ENCODE data around the gene XRN1. TPM values are rescaled to one million over a fixed set of nuclear protein-coding genes. Genes with fewer than 3 reads are reported as not detected.
"Not testable (repeated sequence)": the region's sequence is repeated elsewhere in the genome, so short reads cannot be mapped to it uniquely, and the experiment has no call there.

XRN1 gene
- total and polyA plus RNA-seq, 4 donors = 6.3 to 71.8 (median 30.0) TPM

DNA sequence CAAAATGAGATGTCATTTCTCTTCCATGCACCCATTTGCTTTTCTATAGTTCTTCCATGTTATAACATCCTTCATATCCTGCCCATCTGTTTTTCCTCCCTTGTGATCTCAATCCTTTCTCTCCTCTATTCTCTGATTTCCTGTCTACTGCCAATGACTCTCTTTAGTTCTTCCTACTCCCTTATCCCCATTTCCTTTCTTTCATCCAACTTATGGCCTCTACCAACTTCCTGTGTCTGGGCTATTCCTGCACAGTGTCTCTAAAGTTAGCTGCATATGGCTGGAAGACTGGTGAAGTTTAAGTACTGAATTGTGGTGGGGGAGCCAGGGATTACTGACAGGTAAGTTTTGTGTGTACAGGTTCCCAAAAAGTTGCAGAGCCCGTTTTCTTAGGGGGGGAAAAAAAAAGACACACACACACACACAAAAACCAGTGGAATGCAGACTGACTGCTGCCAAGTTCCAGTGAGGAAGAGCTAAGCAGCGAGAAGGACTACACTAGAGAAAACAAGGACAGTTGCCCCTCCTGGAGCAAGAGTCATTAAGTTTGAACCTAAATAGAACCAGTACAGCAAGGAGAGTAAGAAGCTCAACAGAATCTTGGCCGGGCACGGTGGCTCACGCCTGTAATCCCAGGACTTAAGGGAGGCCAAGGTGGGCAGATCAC, 28.8 kb downstream of the XRN1 start:
- Histone ChIP-seq H3K9me3 (ENCODE audit: control insufficient read depth, low read length) (no peaks in the 10 kb centered on the region), H3K36me3 (ENCODE audit: control insufficient read depth in 1 of 2, insufficient read depth in 2 of 2, low read length in 1 of 2) (peaks cover 0 to 3% of the 10 kb centered on the region in 2 donors), H3K27me3 (ENCODE audit: control insufficient read depth in 1 of 2, insufficient read depth in 2 of 2, low read length in 1 of 2) (no peaks in the 10 kb centered on the region), H3K27ac (ENCODE audit: low read depth in 1 of 2, low read length in 2 of 2) (no peak overlapping the region), H3K4me1 (ENCODE audit: control insufficient read depth in 1 of 2, insufficient read depth in 2 of 2, low read length in 2 of 2) (no peaks in the 10 kb centered on the region), H3K4me3 (ENCODE audit: low read length in 2 of 2) (no peak overlapping the region)
- intact Hi-C loops (cut with DNase I) = loop anchor here in 1 of 2 donors (10.0 kb wide), 1 partner anchor 64 kb away; no protein-coding TSS in a partner anchor
- 86 to 92% methylated on average over 5 of the region's 5 CpGs for WGBS, 2 donors
- ATAC-seq (ENCODE audit: low FRiP score) = no peak
- DNase-seq = no peak

DNA sequence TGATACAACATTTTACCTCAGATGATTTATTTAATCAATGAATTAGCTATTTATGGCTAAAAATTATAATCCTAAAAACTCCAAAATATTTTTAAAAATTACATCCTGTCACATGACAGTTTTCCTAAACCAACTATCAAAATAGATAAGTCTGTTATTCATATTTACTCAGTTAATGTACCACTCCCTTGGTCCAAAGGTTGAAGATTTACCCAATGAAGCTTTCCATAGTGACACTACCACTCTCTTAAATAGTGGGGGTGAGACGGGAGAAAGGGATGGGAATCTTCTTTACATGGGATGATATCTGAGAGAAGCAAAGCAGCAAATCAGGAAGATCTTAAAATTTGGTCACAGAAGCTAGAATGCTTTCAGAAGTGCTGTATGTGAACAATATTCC, 30.5 kb downstream of the XRN1 start:
- intact Hi-C loops (cut with DNase I) = loop anchor here in 1 of 2 donors (10.0 kb wide), 1 partner anchor 63 kb away; no protein-coding TSS in a partner anchor
- H3K4me3 ChIP-seq (ENCODE audit: low read length in 2 of 2) = no peak overlapping the region
- DNase-seq (no peak), ATAC-seq (ENCODE audit: low FRiP score) (no peak)
- H3K9me3 ChIP-seq (ENCODE audit: control insufficient read depth, low read length) = no peaks in the 10 kb centered on the region
- no peak overlapping the region for H3K27ac ChIP-seq (ENCODE audit: low read depth in 1 of 2, low read length in 2 of 2)
- no peaks in the 10 kb centered on the region for H3K4me1 ChIP-seq (ENCODE audit: control insufficient read depth in 1 of 2, insufficient read depth in 2 of 2, low read length in 2 of 2)
- WGBS, 2 donors = 91 to 92% methylated on average over 1 of the region's 1 CpG
- H3K36me3 ChIP-seq (ENCODE audit: control insufficient read depth in 1 of 2, insufficient read depth in 2 of 2, low read length in 1 of 2) = peaks cover 0 to 3% of the 10 kb centered on the region in 2 donors
- no peaks in the 10 kb centered on the region for H3K27me3 ChIP-seq (ENCODE audit: control insufficient read depth in 1 of 2, insufficient read depth in 2 of 2, low read length in 1 of 2)

DNA sequence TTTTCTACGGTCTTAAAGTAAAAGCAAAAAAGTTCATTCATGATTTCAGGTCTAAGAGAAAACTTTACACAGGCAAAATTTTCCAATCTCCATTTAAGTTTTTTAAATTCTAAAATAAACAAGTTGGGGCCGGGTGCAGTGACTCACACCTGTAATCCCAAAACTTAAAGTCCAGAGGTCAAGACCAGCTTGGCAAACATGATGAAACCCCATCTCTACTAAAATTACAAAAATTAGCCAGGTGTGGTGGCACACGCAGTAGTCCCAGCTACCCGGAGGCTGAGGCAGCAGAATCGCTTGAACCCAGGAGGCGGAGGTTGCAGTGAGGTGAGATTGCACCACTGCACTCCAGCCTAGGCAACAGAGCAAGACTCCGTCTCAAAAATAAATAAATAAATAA, 47.3 kb downstream of the XRN1 start:
- H3K4me1 ChIP-seq (ENCODE audit: control insufficient read depth in 1 of 2, insufficient read depth in 2 of 2, low read length in 2 of 2); H3K27me3 ChIP-seq (ENCODE audit: control insufficient read depth in 1 of 2, insufficient read depth in 2 of 2, low read length in 1 of 2); ATAC-seq (ENCODE audit: low FRiP score); H3K4me3 ChIP-seq (ENCODE audit: low read length in 2 of 2); H3K27ac ChIP-seq (ENCODE audit: low read depth in 1 of 2, low read length in 2 of 2); H3K9me3 ChIP-seq (ENCODE audit: control insufficient read depth, low read length); intact Hi-C loops (cut with DNase I); DNase-seq; H3K36me3 ChIP-seq (ENCODE audit: control insufficient read depth in 1 of 2, insufficient read depth in 2 of 2, low read length in 1 of 2): not testable (repeated sequence)
- 93 to 94% methylated on average over 7 of the region's 7 CpGs for WGBS, 2 donors

DNA sequence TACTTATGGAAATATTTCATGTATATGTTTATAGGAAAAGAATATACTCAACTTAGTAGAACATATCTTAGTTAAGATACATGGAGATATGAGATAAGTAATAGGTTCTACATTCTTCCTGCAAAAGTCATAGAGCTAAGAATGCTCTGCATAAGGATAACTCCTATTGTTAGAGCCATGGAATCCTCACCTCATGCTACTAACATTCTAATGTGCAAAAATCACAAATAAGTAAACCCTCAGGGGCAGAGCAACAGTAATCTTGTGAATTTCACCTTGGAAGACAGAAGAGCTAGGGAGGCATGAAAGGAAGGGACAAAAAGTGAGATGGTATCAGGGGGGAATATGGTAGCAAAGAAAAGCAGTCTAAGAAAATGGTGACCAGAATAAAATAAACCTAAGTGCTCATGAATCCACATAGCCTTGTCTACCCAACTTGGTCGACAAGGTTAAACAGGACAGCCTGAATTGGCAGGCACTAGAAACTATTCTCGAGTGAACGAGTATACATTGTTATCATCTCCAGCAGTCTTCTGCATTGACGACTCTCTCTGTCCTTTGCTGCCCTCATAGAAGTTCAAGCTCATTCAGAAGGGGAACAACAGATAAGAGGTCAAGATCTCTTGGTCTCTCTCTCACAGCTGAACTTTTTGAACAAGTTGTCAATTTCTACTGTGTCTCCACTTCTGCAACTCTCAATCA, 52.8 kb downstream of the XRN1 start:
- Histone ChIP-seq H3K4me3 (ENCODE audit: low read length in 2 of 2) (no peak overlapping the region), H3K27ac (ENCODE audit: low read depth in 1 of 2, low read length in 2 of 2) (no peak overlapping the region), H3K36me3 (ENCODE audit: control insufficient read depth in 1 of 2, insufficient read depth in 2 of 2, low read length in 1 of 2) (peaks cover under 1 to 2% of the 10 kb centered on the region in 2 donors), H3K9me3 (ENCODE audit: control insufficient read depth, low read length) (no peaks in the 10 kb centered on the region), H3K27me3 (ENCODE audit: control insufficient read depth in 1 of 2, insufficient read depth in 2 of 2, low read length in 1 of 2) (no peaks in the 10 kb centered on the region), H3K4me1 (ENCODE audit: control insufficient read depth in 1 of 2, insufficient read depth in 2 of 2, low read length in 2 of 2) (no peaks in the 10 kb centered on the region)
- intact Hi-C loops (cut with DNase I) = no loop called here
- ATAC-seq (ENCODE audit: low FRiP score) = no peak
- no peak for DNase-seq
- WGBS, 2 donors = 80 to 93% methylated on average over 4 of the region's 4 CpGs

DNA sequence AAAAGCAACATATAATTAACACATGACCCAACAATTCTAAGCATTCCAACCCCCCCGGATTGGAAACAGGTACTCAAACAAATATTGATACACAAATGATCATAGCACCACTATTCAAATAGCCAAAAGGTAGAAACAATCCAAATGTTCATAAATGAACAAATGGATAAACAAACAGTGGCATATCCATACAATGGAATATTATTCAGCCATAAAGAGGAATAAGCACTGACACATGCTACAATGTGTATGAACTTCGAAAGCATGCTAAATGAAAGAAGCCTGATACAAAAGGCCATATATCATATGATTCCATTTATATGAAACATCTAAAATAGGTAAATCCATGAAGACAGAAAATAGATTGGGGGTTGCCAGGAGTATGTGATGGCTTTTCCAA, 62.8 kb downstream of the XRN1 start:
- Histone ChIP-seq H3K27ac (ENCODE audit: low read depth in 1 of 2, low read length in 2 of 2) (no peak overlapping the region), H3K9me3 (ENCODE audit: control insufficient read depth, low read length) (no peaks in the 10 kb centered on the region), H3K27me3 (ENCODE audit: control insufficient read depth in 1 of 2, insufficient read depth in 2 of 2, low read length in 1 of 2) (no peaks in the 10 kb centered on the region), H3K4me1 (ENCODE audit: control insufficient read depth in 1 of 2, insufficient read depth in 2 of 2, low read length in 2 of 2) (no peaks in the 10 kb centered on the region), H3K36me3 (ENCODE audit: control insufficient read depth in 1 of 2, insufficient read depth in 2 of 2, low read length in 1 of 2) (peaks cover 8 to 13% of the 10 kb centered on the region in 2 donors), H3K4me3 (ENCODE audit: low read length in 2 of 2) (no peak overlapping the region)
- DNase-seq (no peak), ATAC-seq (ENCODE audit: low FRiP score) (no peak)
- 97 to 100% methylated on average over 2 of the region's 2 CpGs for WGBS, 2 donors
- intact Hi-C loops (cut with DNase I) = no loop called here

DNA sequence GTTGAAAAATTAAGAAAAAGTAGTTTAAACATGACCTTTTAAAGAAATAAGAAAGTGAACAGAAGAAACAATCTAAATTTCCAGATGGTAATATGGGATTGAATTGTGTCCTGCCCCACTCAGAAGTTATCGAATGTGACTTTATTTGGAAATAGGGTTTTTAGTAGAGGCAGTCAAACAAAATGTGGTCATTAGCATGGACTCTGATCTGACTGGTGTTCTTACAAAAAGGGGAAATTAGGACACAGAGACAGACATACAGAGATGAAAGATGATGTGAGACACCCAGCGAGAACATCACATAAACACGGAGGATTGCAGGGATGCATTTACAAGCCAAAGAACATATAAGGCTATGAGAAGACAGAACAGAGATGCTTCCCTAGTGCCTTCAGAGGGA, 73.2 kb downstream of the XRN1 start:
- Histone ChIP-seq H3K36me3 (ENCODE audit: control insufficient read depth in 1 of 2, insufficient read depth in 2 of 2, low read length in 1 of 2) (peaks cover 5 to 7% of the 10 kb centered on the region in 2 donors), H3K27ac (ENCODE audit: low read depth in 1 of 2, low read length in 2 of 2) (no peak overlapping the region), H3K4me1 (ENCODE audit: control insufficient read depth in 1 of 2, insufficient read depth in 2 of 2, low read length in 2 of 2) (no peaks in the 10 kb centered on the region), H3K4me3 (ENCODE audit: low read length in 2 of 2) (no peak overlapping the region), H3K27me3 (ENCODE audit: control insufficient read depth in 1 of 2, insufficient read depth in 2 of 2, low read length in 1 of 2) (no peaks in the 10 kb centered on the region), H3K9me3 (ENCODE audit: control insufficient read depth, low read length) (no peaks in the 10 kb centered on the region)
- 96 to 99% methylated on average over 3 of the region's 3 CpGs for WGBS, 2 donors
- ATAC-seq (ENCODE audit: low FRiP score) = no peak
- DNase-seq = no peak
- intact Hi-C loops (cut with DNase I) = no loop called here

DNA sequence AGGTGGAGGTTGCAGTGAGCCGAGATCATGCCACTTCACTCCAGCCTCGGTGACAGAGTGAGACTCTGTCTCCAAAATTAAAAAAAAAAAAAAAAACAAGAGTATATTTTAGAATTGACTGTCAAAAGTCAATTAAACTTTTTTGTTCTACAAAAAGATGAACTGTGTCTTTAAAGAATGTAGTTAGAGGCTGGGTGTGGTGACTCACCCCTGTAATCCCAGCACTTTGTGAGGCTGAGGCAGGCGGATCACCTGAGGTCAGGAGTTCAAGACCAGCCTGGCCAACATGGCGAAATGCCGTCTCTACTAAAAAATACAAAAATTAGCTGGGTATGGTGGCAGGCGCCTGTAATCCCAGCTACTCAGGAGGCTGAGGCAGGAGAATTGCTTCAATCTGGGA, 78.3 kb downstream of the XRN1 start:
- H3K27me3 ChIP-seq (ENCODE audit: control insufficient read depth in 1 of 2, insufficient read depth in 2 of 2, low read length in 1 of 2); H3K4me1 ChIP-seq (ENCODE audit: control insufficient read depth in 1 of 2, insufficient read depth in 2 of 2, low read length in 2 of 2); H3K4me3 ChIP-seq (ENCODE audit: low read length in 2 of 2); DNase-seq; H3K27ac ChIP-seq (ENCODE audit: low read depth in 1 of 2, low read length in 2 of 2); H3K36me3 ChIP-seq (ENCODE audit: control insufficient read depth in 1 of 2, insufficient read depth in 2 of 2, low read length in 1 of 2); H3K9me3 ChIP-seq (ENCODE audit: control insufficient read depth, low read length); intact Hi-C loops (cut with DNase I); ATAC-seq (ENCODE audit: low FRiP score): not testable (repeated sequence)
- 96% methylated on average over 6 of the region's 6 CpGs for WGBS, 2 donors

DNA sequence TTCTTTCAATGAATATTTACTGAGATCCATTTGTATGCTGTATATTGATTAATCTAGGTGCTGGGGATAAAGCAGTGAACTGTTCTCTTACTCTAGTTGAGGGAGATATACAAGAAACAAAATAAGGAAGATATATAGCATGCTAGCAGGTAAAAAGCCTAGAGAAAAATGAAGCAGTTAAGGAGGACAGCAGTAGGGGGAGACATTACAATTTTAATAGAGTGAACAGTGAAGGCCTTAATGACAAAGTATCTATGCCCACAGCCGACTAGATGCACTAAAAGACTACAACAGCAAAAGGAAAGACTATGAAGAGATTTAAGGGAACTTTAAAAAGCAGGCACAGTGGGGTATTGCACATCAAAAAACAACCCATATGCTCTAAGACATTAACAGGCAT, 81.4 kb downstream of the XRN1 start:
- Histone ChIP-seq H3K4me3 (ENCODE audit: low read length in 2 of 2) (no peak overlapping the region), H3K27me3 (ENCODE audit: control insufficient read depth in 1 of 2, insufficient read depth in 2 of 2, low read length in 1 of 2) (no peaks in the 10 kb centered on the region), H3K4me1 (ENCODE audit: control insufficient read depth in 1 of 2, insufficient read depth in 2 of 2, low read length in 2 of 2) (no peaks in the 10 kb centered on the region), H3K9me3 (ENCODE audit: control insufficient read depth, low read length) (no peaks in the 10 kb centered on the region), H3K27ac (ENCODE audit: low read depth in 1 of 2, low read length in 2 of 2) (no peak overlapping the region), H3K36me3 (ENCODE audit: control insufficient read depth in 1 of 2, insufficient read depth in 2 of 2, low read length in 1 of 2) (peaks cover 2 to 3% of the 10 kb centered on the region in 2 donors)
- ATAC-seq (ENCODE audit: low FRiP score) (no peak), DNase-seq (no peak)
- intact Hi-C loops (cut with DNase I) = no loop called here
- 56 to 76% methylated on average over 1 of the region's 1 CpG for WGBS, 2 donors

DNA sequence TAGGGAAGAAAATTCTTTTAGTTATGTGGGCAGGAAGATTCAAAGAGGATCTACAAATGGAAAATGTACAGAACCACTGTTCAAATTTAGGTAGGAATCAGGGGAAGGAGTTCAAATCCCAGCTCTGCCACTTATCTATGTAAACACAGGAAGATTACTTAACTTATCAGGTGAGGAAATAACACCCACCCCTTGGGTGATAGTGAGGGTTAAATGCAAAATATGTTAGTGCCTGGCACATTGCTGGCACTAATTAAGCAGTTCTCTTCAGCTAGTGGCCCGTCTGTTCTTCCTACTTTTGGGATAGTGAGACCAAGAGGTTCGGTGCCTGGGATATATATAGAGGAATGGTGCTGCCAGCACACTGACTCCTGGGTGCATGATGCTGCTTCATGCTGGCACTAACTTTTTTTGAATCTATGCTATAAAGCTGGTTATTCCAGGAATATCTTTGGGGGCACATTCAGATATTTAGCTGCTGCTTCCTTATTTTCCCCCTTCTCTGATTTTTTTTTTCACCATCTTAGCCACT, 83.8 kb downstream of the XRN1 start:
- Histone ChIP-seq H3K27ac (ENCODE audit: low read depth in 1 of 2, low read length in 2 of 2) (no peak overlapping the region), H3K4me1 (ENCODE audit: control insufficient read depth in 1 of 2, insufficient read depth in 2 of 2, low read length in 2 of 2) (no peaks in the 10 kb centered on the region), H3K36me3 (ENCODE audit: control insufficient read depth in 1 of 2, insufficient read depth in 2 of 2, low read length in 1 of 2) (peaks cover 2 to 3% of the 10 kb centered on the region in 2 donors), H3K9me3 (ENCODE audit: control insufficient read depth, low read length) (no peaks in the 10 kb centered on the region), H3K4me3 (ENCODE audit: low read length in 2 of 2) (no peak overlapping the region), H3K27me3 (ENCODE audit: control insufficient read depth in 1 of 2, insufficient read depth in 2 of 2, low read length in 1 of 2) (no peaks in the 10 kb centered on the region)
- no peak for ATAC-seq (ENCODE audit: low FRiP score)
- intact Hi-C loops (cut with DNase I) = no loop called here
- WGBS, 2 donors = 81 to 88% methylated on average over 2 of the region's 2 CpGs
- no peak for DNase-seq

Measured in aorta (tissue), 5 donors.